ENCODE measurements around the gene LTBP2. TPM values are rescaled to one million over a fixed set of nuclear protein-coding genes. Genes with fewer than 3 reads are reported as not detected.

LTBP2 gene
- total and polyA plus RNA-seq, 5 experiments from 2014 or later = 0.06 to 0.65 (median 0.55) TPM

GRCh38 chr14:74531467-74531866 lies 80.6 kb downstream of the LTBP2 start:
- H3K27ac Mint-ChIP-seq = no peak overlapping the region
- H3K9me3 Mint-ChIP-seq = no peaks in the 10 kb centered on the region
- DNase-seq = no peak
- POLR2A ChIA-PET = no interaction called here
- no peak overlapping the region for H3K4me3 Mint-ChIP-seq
- peaks cover 3 to 7% (median 7%) of the 10 kb centered on the region in 4 donors for H3K4me1 Mint-ChIP-seq
- no peaks in the 10 kb centered on the region for H3K36me3 Mint-ChIP-seq
- ATAC-seq = no peak
- H3K27me3 Mint-ChIP-seq = peaks cover 0 to under 1% (median 0%) of the 10 kb centered on the region in 5 donors

DNA sequence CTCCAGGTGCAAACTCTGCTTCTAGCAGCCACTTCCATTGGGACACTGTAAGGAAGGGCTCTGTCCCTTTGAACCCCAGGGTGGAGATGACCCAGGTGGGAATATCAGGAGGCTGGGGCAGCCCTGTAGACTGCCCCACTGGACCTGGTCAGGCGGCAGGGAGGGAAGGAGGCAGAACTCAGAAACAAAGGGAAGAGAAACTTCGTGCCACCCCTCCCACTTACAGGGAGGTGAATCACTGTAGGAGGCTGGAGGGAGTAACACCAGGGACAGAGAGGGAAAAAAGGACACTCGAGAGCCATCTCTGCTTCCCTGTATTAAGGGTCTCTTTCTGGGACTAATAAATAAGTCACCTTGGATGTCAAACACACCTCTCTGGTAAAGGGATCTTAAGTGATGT lies 81.0 kb downstream of the LTBP2 start:
- peaks cover 0 to 5% (median 0%) of the 10 kb centered on the region in 5 donors for H3K27me3 Mint-ChIP-seq
- H3K36me3 Mint-ChIP-seq = no peaks in the 10 kb centered on the region
- no peak for DNase-seq
- H3K9me3 Mint-ChIP-seq = no peaks in the 10 kb centered on the region
- no peak overlapping the region for H3K27ac Mint-ChIP-seq
- POLR2A ChIA-PET = no interaction called here
- ATAC-seq = no peak
- H3K4me3 Mint-ChIP-seq = no peak overlapping the region
- peaks cover 5 to 11% (median 7%) of the 10 kb centered on the region in 4 donors for H3K4me1 Mint-ChIP-seq

- Mint-ChIP-seq H3K27ac (no peak overlapping the region), H3K27me3 (peaks cover 0 to 7% (median 0%) of the 10 kb centered on the region in 5 donors), H3K36me3 (no peaks in the 10 kb centered on the region), H3K4me1 (peaks cover 5 to 19% (median 7%) of the 10 kb centered on the region in 4 donors), H3K9me3 (no peaks in the 10 kb centered on the region), H3K4me3 (no peak overlapping the region)
- no peak for ATAC-seq
- POLR2A ChIA-PET = no interaction called here
- no peak for DNase-seq
Measured at GRCh38 chr14:74528886-74529285, 83.2 kb downstream of the LTBP2 start.

DNA sequence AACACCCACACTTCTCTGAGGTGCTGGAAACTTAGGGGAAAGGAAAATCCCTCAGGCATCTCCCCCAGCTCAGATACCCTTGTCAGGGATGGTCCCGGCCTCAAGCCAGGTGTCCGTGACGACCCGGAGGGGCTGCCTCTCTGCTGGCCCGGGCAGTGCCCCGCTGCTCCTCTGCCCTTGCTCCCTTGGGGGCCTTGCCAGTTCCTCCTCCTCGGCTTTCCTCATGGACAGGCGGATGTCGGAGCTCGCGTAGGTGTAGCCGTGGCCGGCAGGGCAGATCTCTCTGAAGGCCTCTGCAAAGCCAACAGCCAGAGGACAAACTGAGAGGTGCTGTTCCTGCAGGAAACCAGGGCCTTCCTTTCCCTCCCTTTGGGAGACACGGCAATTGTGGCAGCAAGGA lies 83.6 kb downstream of the LTBP2 start:
- Mint-ChIP-seq H3K27me3 (peaks cover 0 to 7% (median 0%) of the 10 kb centered on the region in 5 donors), H3K4me1 (peaks cover 2 to 15% (median 5%) of the 10 kb centered on the region in 4 donors), H3K4me3 (no peak overlapping the region), H3K27ac (no peak overlapping the region), H3K36me3 (no peaks in the 10 kb centered on the region), H3K9me3 (no peaks in the 10 kb centered on the region)
- DNase-seq = no peak
- ATAC-seq = no peak
- POLR2A ChIA-PET = no interaction called here

- Mint-ChIP-seq H3K4me1 (peaks cover 0 to 11% (median under 1%) of the 10 kb centered on the region in 4 donors), H3K27ac (no peak overlapping the region), H3K4me3 (no peak overlapping the region), H3K36me3 (no peaks in the 10 kb centered on the region), H3K9me3 (no peaks in the 10 kb centered on the region), H3K27me3 (peaks cover 0 to 7% (median 0%) of the 10 kb centered on the region in 5 donors)
- no peak for DNase-seq
- no peak for ATAC-seq
- POLR2A ChIA-PET = no interaction called here
Measured at GRCh38 chr14:74527736-74528280, 84.2 kb downstream of the LTBP2 start.

DNA sequence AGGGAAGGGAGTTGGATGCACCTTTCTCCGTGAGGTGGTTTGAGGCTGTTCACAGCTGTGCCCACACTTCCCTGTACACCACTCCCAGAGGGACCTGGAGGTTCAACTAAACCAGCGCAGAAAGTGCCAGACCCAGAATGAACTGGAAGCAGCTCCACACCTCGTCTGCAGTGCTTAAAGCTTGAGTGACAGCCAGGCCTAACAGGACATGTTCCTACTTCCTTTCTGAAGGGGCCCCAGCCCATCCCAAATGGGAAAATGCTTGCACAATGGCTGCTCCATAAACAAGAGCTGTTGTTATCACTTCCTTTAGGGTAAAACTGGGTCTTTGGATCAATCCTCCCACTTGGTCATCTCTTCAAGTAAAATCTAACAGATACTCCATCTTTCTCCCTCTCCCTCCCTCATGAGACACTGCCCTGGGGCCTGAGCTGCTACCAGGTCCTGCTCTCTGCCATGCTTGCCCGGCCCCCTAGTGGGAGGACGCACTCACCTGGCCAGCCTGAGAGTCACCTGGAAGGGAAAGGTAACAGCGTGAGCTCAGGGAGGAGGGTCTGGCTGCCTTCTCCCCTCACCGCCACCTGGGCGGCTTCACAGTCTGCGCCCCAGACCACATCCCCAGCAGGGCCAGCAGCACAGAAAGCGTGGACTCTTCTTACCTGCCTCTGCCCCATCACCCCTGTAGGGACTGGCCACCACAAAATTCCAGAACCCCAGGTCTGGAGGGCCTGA lies 85.0 kb downstream of the LTBP2 start:
- Mint-ChIP-seq H3K9me3 (no peaks in the 10 kb centered on the region), H3K27ac (no peak overlapping the region), H3K4me3 (no peak overlapping the region), H3K4me1 (peaks cover 0 to 11% (median under 1%) of the 10 kb centered on the region in 4 donors), H3K27me3 (peaks cover 0 to 7% (median 0%) of the 10 kb centered on the region in 5 donors), H3K36me3 (no peaks in the 10 kb centered on the region)
- DNase-seq (no peak), ATAC-seq (no peak)
- POLR2A ChIA-PET = no interaction called here

GRCh38 chr14:74525361-74525851 lies 86.6 kb downstream of the LTBP2 start:
- ATAC-seq (no peak), DNase-seq (no peak)
- H3K36me3 Mint-ChIP-seq = no peaks in the 10 kb centered on the region
- POLR2A ChIA-PET = no interaction called here
- H3K27me3 Mint-ChIP-seq = peaks cover 0 to 7% (median 0%) of the 10 kb centered on the region in 5 donors
- no peak overlapping the region for H3K4me3 Mint-ChIP-seq
- H3K4me1 Mint-ChIP-seq = peaks cover 0 to 11% (median under 1%) of the 10 kb centered on the region in 4 donors
- H3K9me3 Mint-ChIP-seq = no peaks in the 10 kb centered on the region
- H3K27ac Mint-ChIP-seq = no peak overlapping the region

GRCh38 chr14:74524812-74525135 lies 87.3 kb downstream of the LTBP2 start:
- no peak overlapping the region for H3K27ac Mint-ChIP-seq
- no peaks in the 10 kb centered on the region for H3K9me3 Mint-ChIP-seq
- no peaks in the 10 kb centered on the region for H3K36me3 Mint-ChIP-seq
- peaks cover 0 to 11% (median under 1%) of the 10 kb centered on the region in 4 donors for H3K4me1 Mint-ChIP-seq
- POLR2A ChIA-PET = no interaction called here
- peaks cover 0 to 7% (median 0%) of the 10 kb centered on the region in 5 donors for H3K27me3 Mint-ChIP-seq
- ATAC-seq = no peak
- no peak for DNase-seq
- no peak overlapping the region for H3K4me3 Mint-ChIP-seq

- DNase-seq (no peak), ATAC-seq (no peak)
- no peaks in the 10 kb centered on the region for H3K36me3 Mint-ChIP-seq
- no peak overlapping the region for H3K4me3 Mint-ChIP-seq
- no peak overlapping the region for H3K27ac Mint-ChIP-seq
- peaks cover 0 to 11% (median under 1%) of the 10 kb centered on the region in 4 donors for H3K4me1 Mint-ChIP-seq
- POLR2A ChIA-PET = no interaction called here
- no peaks in the 10 kb centered on the region for H3K9me3 Mint-ChIP-seq
- peaks cover 0 to 7% (median 0%) of the 10 kb centered on the region in 5 donors for H3K27me3 Mint-ChIP-seq
Measured at GRCh38 chr14:74524076-74524811, 87.8 kb downstream of the LTBP2 start.

DNA sequence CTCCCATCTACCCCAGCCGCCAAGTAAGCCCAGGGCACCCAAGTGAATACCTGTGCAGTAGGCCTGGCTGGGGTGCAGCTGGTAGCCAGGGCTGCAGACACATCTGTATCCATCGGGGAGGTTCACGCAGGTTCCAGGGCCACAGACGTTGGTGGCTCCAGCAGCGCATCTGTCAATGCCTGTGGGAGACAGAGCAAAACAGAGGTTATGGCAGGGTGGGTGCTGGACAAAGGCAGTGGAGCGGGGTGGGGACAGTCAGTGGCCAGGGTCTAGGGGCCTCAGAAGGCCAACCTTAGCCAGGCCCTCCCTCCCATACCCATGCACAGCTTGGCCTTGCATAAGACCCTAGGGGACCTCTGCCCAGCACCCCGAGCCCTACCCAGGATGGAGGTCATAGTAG lies 89.3 kb downstream of the LTBP2 start:
- POLR2A ChIA-PET = no interaction called here
- ATAC-seq (no peak), DNase-seq (no peak)
- Mint-ChIP-seq H3K27me3 (peaks cover 0 to 18% (median 1%) of the 10 kb centered on the region in 5 donors), H3K27ac (no peak overlapping the region), H3K36me3 (no peaks in the 10 kb centered on the region), H3K4me3 (no peak overlapping the region), H3K4me1 (peaks cover 0 to 11% (median under 1%) of the 10 kb centered on the region in 4 donors), H3K9me3 (no peaks in the 10 kb centered on the region)

DNA sequence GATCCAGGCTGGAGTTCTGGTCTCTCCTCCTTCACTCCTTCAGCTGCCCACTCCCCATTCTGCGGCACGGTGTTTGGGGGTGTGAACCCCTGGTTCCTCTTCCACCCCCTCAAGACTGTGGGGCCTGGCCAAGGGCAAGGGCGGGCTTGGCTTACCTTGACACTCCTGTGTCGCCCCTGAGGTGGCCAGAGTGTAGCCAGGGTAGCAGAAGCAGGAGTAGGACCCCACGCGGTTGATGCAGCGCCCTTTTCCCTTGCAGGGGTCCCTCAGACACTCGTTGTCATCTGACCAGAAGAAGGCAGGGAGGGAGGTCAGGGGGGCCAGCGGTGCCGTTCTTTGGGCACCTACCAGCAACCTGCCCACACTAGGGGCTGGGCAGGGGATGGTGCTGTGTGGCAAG lies 90.3 kb downstream of the LTBP2 start:
- ATAC-seq = no peak
- no peaks in the 10 kb centered on the region for H3K9me3 Mint-ChIP-seq
- POLR2A ChIA-PET = no interaction called here
- H3K4me3 Mint-ChIP-seq = no peak overlapping the region
- H3K4me1 Mint-ChIP-seq = peaks cover 0 to 11% (median under 1%) of the 10 kb centered on the region in 4 donors
- H3K36me3 Mint-ChIP-seq = no peaks in the 10 kb centered on the region
- H3K27ac Mint-ChIP-seq = no peak overlapping the region
- DNase-seq = no peak
- peaks cover 0 to 18% (median 1%) of the 10 kb centered on the region in 5 donors for H3K27me3 Mint-ChIP-seq

DNA sequence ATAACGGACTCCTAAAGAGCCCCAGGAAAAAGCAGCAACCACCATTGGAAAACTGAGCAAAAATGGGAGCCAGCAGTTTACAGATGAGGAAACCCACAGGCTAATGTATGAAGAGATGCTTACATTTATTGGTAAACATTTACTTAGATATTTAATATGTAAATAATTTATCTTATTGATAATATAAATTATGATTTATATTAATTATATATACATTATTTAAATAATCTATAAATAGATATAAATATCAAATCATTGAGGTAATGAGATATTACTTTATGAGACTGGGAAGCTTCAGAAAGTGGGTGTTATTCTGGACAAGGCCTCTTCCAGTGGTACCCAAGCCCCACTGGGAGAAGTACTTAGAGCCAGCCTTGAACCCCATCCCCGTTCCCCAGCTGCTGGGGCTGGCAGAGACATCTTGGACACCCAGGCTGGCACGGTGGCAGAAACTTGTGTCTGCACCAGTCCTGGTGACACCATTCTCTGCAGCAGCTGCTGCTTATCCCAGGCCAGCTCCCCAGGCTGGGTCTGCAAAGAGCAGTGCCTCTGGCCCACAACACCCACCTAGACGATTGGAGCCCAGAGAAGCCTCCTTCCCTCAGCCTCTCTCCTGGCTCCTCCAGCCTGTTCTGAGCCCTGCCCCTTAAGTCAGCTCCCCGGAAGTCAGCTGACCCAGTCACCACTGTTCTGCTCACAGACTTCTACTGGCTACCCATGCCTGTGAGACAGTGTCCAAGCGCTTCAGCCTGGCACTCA lies 92.5 kb downstream of the LTBP2 start:
- no peak for DNase-seq
- H3K4me1 Mint-ChIP-seq = peaks cover 3 to 7% (median 5%) of the 10 kb centered on the region in 4 donors
- no peak overlapping the region for H3K4me3 Mint-ChIP-seq
- no peak for ATAC-seq
- H3K27ac Mint-ChIP-seq = peak overlapping the region in 1 of 10 donors; percentile 66
- H3K36me3 Mint-ChIP-seq = no peaks in the 10 kb centered on the region
- POLR2A ChIA-PET = no interaction called here
- H3K27me3 Mint-ChIP-seq = peaks cover 0 to 21% (median 12%) of the 10 kb centered on the region in 5 donors
- H3K9me3 Mint-ChIP-seq = no peaks in the 10 kb centered on the region
